ENCODE measurements around the gene XPNPEP2. TPM values are rescaled to one million over a fixed set of nuclear protein-coding genes. Genes with fewer than 3 reads are reported as not detected.

The XPNPEP2 gene
- polyA plus RNA-seq, 3 donors: 77.3 to 87.4 (median 83.6) TPM

- no peak for DNase-seq (ENCODE audit: extremely low read depth in 1 of 11, low read depth in 9 of 11, low spot score in 4 of 11)
Measured at GRCh38 chrX:129813662-129814368, 75.0 kb downstream of the XPNPEP2 start.

DNA sequence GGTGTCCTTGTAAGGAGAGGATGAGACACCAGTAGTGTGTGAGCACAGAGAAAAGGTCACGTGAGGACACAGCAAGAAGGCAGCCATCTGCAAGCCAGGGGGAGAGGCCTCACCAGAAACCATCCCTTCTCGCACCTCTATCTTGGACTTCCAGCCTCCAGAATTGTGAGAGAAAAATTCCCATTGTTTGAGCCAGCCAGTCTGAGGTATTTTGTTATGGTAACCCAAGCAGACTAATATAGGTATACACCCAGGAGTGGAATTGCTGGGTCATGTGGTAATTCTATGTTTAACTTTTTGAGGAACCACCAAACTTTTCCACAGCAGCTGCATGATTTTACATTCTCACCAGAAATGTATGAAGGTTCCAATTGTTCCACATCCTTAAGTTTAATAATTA, 79.3 kb downstream of the XPNPEP2 start:
- DNase-seq (ENCODE audit: extremely low read depth in 1 of 11, low read depth in 9 of 11, low spot score in 4 of 11): no peak

Other genes starting within 250 kb of the XPNPEP2 start
- 100 to 1,000 TPM; 109 to 130 (median 110) TPM for gene SMARCA1, start 215.5 kb upstream of the XPNPEP2 start, polyA plus RNA-seq (ENCODE audit: insufficient read length in 3 of 3)
- gene OCRL, start 198.7 kb upstream of the XPNPEP2 start, polyA plus RNA-seq (ENCODE audit: insufficient read length in 3 of 3): 10 to 100 TPM; 28.2 to 30.3 (median 28.6) TPM
- gene APLN, start 84.0 kb upstream of the XPNPEP2 start, polyA plus RNA-seq (ENCODE audit: insufficient read length in 3 of 3): 1 to 10 TPM; 5.1 to 6.0 (median 5.3) TPM
- gene SASH3, start 41.0 kb downstream of the XPNPEP2 start, polyA plus RNA-seq (ENCODE audit: insufficient read length in 3 of 3): 1 to 10 TPM; 1.5 to 2.5 (median 2.5) TPM
- gene ZDHHC9, start 104.9 kb downstream of the XPNPEP2 start, polyA plus RNA-seq (ENCODE audit: insufficient read length in 3 of 3): 10 to 100 TPM; 45.6 to 49.0 (median 48.7) TPM
- gene UTP14A, start 167.2 kb downstream of the XPNPEP2 start, polyA plus RNA-seq (ENCODE audit: insufficient read length in 3 of 3): 10 to 100 TPM; 25.5 to 29.1 (median 26.9) TPM
- 10 to 100 TPM; 16.0 to 20.8 (median 17.0) TPM for gene BCORL1, start 243.7 kb downstream of the XPNPEP2 start, polyA plus RNA-seq (ENCODE audit: insufficient read length in 3 of 3)